Left cardiac atrium (tissue), 4 donors: ENCODE results near the gene DYNC1LI2. TPM values are rescaled to one million over a fixed set of nuclear protein-coding genes. Genes with fewer than 3 reads are reported as not detected.
"Not testable (repeated sequence)": the region's sequence is repeated elsewhere in the genome, so short reads cannot be mapped to it uniquely, and the experiment has no call there.

ENCODE experiments used
- ATAC-seq, 2 donors: fragments of 200-7000 bp; cut with Tn5 transposase; one replicate each; pipeline ENCODE4 v1.9.1; 2020; ENCODE audit warnings: mild to moderate bottlenecking in 2 of 2, moderate library complexity in 2 of 2
- DNase-seq: peaks from one replicate; pipeline ENCODE4 v3.0.0-alpha.2; 2020
- intact Hi-C, 2 donors: fragments of 100-400 bp; cut with DNase I; formaldehyde crosslinking; loops; one replicate each; pipeline versions ENCODE4 v1.14.1 to v1.15.1; 2022 to 2023
- total RNA-seq, 2 donors: library from RNA; stranded (reverse); fragmentation: NEBNext Ultra II Directional; extraction: Animal tissue kit (Norgen Biotek cat#: 25700); gene quantifications; one replicate each; pipeline ENCODE4 v1.2.1, GENCODE V29; 2021
- donor health status: DM: no; HTN: yes; CAD: no.
- donor health status: DM: no; HTN: yes; CAD: no; lungs with severe emphysema.
- donor health status: DM: yes; HTN: yes; CAD: no.
- donor health status: Dilated cardiomyopathy.

Gene DYNC1LI2
- total RNA-seq, 2 donors from 2014 or later, result 81.6 to 90.6 TPM

- ATAC-seq (peak in 1 of 2 donors; percentile 42), DNase-seq (no peak)
- intact Hi-C loops, result no loop called here
Measured at GRCh38 chr16:66703406-66704215, 47.8 kb downstream of the DYNC1LI2 start.

- intact Hi-C loops, result no loop called here
- ATAC-seq (no peak), DNase-seq (no peak)
Measured at GRCh38 chr16:66701516-66701915, 49.9 kb downstream of the DYNC1LI2 start.

GRCh38 chr16:66701026-66701425 is 50.4 kb downstream of the DYNC1LI2 start:
- intact Hi-C loops, result no loop called here
- no peak for DNase-seq
- ATAC-seq, result no peak

- DNase-seq, result no peak
- intact Hi-C loops, result no loop called here
- ATAC-seq, result no peak
Measured at GRCh38 chr16:66699898-66700297, 51.5 kb downstream of the DYNC1LI2 start.

GRCh38 chr16:66698046-66698445 is 53.4 kb downstream of the DYNC1LI2 start:
- intact Hi-C loops, result no loop called here

GRCh38 chr16:66696669-66697630 is 54.5 kb downstream of the DYNC1LI2 start, which contains the start of gene CMTM4:
Gene CMTM4 (minus strand): TSS chr16:66696743. CDS start chr16:66696525, 218 bp downstream.
- DNase-seq (peak; percentile 84), ATAC-seq (peak; percentile 97 to 99)
- intact Hi-C loops, result no loop called here

More at GRCh38 chr16:66698046-66698445, 53.4 kb downstream of the DYNC1LI2 start:
- ATAC-seq, result no peak
- DNase-seq, result no peak

GRCh38 chr16:66695935-66696668 is 55.3 kb downstream of the DYNC1LI2 start:
- peak; percentile 12 to 39 for ATAC-seq

DNA sequence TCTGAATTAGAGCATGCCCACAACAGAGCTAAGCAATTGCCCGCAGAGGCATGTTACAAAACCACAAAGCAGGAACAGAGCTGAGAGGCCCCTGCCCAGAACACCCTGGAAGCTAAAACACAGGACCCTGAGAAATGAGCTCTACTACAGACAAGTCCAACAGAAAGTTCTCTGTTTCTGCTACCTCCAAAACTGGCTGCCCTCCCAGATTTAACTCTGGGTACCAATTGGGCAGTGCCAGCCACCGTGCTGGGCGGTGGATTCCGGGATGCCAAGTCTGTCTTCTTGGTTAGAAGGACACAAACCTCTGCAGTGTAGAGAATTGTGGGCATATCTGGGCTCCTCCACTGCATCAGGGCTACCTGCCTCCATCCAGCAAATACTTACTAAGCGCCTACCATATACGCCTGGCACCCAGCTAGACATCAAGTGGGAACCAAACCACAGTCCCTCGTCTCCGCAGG is 55.9 kb downstream of the DYNC1LI2 start:
- no peak for DNase-seq
- intact Hi-C loops, result no loop called here
- no peak for ATAC-seq

More at GRCh38 chr16:66695935-66696668, 55.3 kb downstream of the DYNC1LI2 start:
- intact Hi-C loops, result no loop called here
- no peak for DNase-seq

DNA sequence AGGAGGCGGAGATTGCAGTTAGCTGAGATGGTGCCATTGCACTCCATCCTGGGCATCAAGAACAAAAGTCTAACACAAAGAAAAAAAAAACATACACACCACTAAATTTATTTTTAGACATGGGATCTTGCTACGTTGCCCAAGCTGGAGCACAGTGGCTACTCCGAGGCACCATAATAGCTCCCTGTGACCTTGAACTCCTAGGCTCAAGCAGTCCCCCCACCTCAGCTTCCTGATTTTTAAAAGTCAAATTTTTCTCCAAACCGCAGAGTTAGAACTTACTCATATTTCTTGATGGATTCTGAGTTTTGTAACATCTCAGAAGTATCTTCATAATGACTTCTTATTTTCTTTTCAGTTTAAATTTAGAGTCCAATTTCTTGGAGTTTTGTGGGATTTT is 58.3 kb downstream of the DYNC1LI2 start:
- ATAC-seq (no peak), DNase-seq (no peak)
- intact Hi-C loops, result no loop called here

DNA sequence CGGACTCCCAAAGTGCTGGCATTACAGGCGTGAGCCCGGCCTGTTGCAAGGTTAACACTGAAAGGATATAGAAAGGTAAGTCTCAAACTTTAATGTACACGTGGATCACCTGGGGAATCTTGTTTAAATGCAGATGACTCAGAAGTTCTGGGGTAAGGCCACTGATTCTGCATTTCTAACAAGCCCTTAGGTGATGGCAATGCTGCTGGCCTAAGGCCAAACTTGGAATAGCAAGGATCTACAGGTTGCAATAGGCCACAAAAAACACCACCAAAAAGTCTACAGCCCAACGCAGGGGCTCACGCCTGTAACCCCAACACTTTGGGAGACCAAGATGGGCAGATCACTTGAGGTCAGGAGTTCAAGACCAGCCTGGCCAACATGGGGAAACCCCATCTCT is 59.1 kb downstream of the DYNC1LI2 start:
- intact Hi-C loops, result no loop called here
- DNase-seq (no peak), ATAC-seq (no peak)

GRCh38 chr16:66691234-66691633 is 60.2 kb downstream of the DYNC1LI2 start:
- intact Hi-C loops, result no loop called here
- DNase-seq (no peak), ATAC-seq (no peak)

GRCh38 chr16:66690106-66690847 is 61.1 kb downstream of the DYNC1LI2 start:
- intact Hi-C loops, result no loop called here
- no peak for DNase-seq
- ATAC-seq, result no peak

GRCh38 chr16:66689282-66689681 is 62.1 kb downstream of the DYNC1LI2 start:
- no peak for DNase-seq
- no peak for ATAC-seq
- intact Hi-C loops, result no loop called here

DNA sequence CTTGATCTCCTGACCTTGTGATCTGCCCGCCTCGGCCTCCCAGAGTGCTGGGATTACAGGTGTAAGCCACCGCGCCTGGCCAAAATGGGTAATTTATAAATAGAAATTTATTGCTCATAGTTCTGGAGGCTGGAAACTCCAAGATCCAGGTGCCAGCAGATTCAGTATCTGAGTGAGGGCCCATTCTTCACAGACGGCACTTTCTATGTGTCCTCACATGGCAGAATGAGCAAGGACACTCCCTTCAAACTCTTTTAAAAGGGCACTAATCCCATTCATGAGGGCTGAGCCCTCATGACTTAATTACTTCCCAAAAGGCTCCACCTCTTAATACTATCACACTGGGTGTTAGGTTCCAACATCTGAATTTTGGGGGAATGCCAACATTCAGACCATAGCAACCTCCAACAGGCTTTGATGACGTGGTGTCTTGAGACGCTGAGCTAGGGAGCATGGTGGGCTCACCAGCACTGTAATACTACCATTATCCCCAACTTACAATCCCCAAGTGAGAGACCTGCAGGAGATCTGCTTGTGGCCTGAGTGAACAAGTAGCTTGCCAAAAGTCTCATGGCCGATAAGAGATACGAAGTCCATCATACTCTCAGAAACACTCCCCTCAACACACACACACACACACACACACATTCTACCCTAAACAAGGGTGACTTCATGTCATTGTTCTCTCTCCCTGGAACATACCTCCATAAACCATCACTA is 63.3 kb downstream of the DYNC1LI2 start:
- ATAC-seq, result no peak
- DNase-seq, result no peak
- intact Hi-C loops, result no loop called here

DNA sequence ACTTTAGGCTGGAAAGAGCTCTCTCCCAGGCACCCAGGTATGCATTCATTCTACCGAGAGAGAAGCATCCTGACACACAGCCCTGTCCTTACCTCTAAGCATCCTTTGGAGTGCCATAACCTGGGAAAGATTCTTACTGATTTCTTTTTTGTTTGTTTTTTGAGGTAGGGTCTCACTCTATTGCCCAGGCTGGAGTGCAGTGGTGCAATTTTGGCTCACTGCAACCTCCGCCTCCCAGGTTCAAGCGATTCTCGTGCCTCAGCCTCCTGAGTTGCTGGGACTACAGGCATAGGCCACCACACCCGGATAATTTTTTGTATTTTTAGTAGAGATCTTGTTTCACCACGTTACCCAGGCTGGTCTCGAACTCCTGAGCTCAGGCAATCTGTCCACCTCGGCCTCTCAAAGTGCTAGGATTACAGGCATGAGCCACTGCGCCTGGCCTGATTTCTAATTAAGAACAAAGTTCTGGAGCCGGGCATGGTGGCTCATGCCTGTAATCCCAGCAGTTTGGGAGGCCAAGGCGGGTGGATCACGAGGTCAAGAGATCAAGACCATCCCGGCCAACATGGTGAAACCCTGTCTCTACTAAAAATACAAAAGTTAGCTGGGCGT is 65.8 kb downstream of the DYNC1LI2 start:
- DNase-seq, intact Hi-C loops, ATAC-seq: not testable (repeated sequence)

GRCh38 chr16:66682271-66682670 is 69.1 kb downstream of the DYNC1LI2 start:
- DNase-seq, result no peak
- ATAC-seq, result no peak
- intact Hi-C loops, result no loop called here

- DNase-seq (no peak), ATAC-seq (no peak)
- intact Hi-C loops, result no loop called here
Measured at GRCh38 chr16:66681676-66682075, 69.7 kb downstream of the DYNC1LI2 start.
